Type B pancreatic cell (in vitro differentiated cells): Measurements from ENCODE around the gene LOXL4. TPM values are rescaled to one million over a fixed set of nuclear protein-coding genes. Genes with fewer than 3 reads are reported as not detected.
A peak's percentile ranks its signal among the peaks of the same experiment; 100 is the strongest.

Experiments
- DNase-seq: peaks from one replicate; pipeline ENCODE4 v3.0.0; 2021; ENCODE audit warnings: mixed read lengths; ENCODE audit not compliant: unreplicated experiment; ENCODE audit errors: extremely low spot score
- H3K27ac Mint-ChIP-seq: 2 replicates; pipeline ENCODE4 v1.8.0; 2021; ENCODE audit warnings: mild to moderate bottlenecking, mixed read lengths
- H3K27me3 Mint-ChIP-seq: 2 replicates; pipeline ENCODE4 v1.8.0; 2021; ENCODE audit warnings: mixed read lengths
- H3K36me3 Mint-ChIP-seq: 2 replicates; pipeline ENCODE4 v1.8.0; 2021; ENCODE audit warnings: mixed read lengths
- H3K4me1 Mint-ChIP-seq: one replicate; pipeline ENCODE4 v1.8.0; 2021; ENCODE audit warnings: mixed read lengths; ENCODE audit not compliant: unreplicated experiment
- H3K4me3 Mint-ChIP-seq: 2 replicates; pipeline ENCODE4 v1.8.0; 2021; ENCODE audit warnings: mild to moderate bottlenecking, mixed read lengths
- H3K9me3 Mint-ChIP-seq: 2 replicates; pipeline ENCODE4 v1.8.0; 2021; ENCODE audit warnings: mixed read lengths
- long read RNA-seq: library from polyadenylated mRNA; unstranded; transcript quantifications from one replicate; pipeline ENCODE4 v2.0.0, GENCODE V29; 2020
- total RNA-seq: library from RNA; stranded (reverse); gene quantifications from 2 replicates; pipeline ENCODE4 v1.2.1, GENCODE V29; 2021; ENCODE audit warnings: low replicate concordance
- TF ChIP-seq, protein P1 (sequence below): fragments of 200-600 bp; sonication (generic); conservative IDR thresholded peaks from 2 replicates; pipeline ENCODE4 v1.5.0; 2021; ENCODE audit warnings: antibody characterized with exemption, mild to moderate bottlenecking

The LOXL4 gene
- 40.5 and 59.4 TPM in 2 replicates for total RNA-seq
- long read RNA-seq, transcript LOXL4-201 (15 exons, 3,653 nt): major isoform, 19 of 68 reads
- long read RNA-seq, partial matches to known transcripts: 25 of 68 reads
- long read RNA-seq, other reads (novel, unspliced or antisense): 24 of 68 reads

GRCh38 chr10:98267894-98268693 lies at the start of gene LOXL4:
Gene LOXL4, minus strand, starts transcription at chr10:98268194. Its CDS starts 5,175 bp downstream, at chr10:98263019.
- Mint-ChIP-seq H3K27ac (peak within 1 kb of the TSS; percentile 50), H3K4me3 (peak within 1 kb of the TSS; percentile 86), H3K9me3 (no peaks in the 10 kb centered on the region), H3K4me1 (peaks cover 35% of the 10 kb centered on the region), H3K27me3 (peaks cover 64% of the 10 kb centered on the region), H3K36me3 (no peaks in the 10 kb centered on the region)
- DNase-seq: no peak
- TF ChIP-seq, protein P1, sequence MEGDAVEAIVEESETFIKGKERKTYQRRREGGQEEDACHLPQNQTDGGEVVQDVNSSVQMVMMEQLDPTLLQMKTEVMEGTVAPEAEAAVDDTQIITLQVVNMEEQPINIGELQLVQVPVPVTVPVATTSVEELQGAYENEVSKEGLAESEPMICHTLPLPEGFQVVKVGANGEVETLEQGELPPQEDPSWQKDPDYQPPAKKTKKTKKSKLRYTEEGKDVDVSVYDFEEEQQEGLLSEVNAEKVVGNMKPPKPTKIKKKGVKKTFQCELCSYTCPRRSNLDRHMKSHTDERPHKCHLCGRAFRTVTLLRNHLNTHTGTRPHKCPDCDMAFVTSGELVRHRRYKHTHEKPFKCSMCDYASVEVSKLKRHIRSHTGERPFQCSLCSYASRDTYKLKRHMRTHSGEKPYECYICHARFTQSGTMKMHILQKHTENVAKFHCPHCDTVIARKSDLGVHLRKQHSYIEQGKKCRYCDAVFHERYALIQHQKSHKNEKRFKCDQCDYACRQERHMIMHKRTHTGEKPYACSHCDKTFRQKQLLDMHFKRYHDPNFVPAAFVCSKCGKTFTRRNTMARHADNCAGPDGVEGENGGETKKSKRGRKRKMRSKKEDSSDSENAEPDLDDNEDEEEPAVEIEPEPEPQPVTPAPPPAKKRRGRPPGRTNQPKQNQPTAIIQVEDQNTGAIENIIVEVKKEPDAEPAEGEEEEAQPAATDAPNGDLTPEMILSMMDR: no peak

DNA sequence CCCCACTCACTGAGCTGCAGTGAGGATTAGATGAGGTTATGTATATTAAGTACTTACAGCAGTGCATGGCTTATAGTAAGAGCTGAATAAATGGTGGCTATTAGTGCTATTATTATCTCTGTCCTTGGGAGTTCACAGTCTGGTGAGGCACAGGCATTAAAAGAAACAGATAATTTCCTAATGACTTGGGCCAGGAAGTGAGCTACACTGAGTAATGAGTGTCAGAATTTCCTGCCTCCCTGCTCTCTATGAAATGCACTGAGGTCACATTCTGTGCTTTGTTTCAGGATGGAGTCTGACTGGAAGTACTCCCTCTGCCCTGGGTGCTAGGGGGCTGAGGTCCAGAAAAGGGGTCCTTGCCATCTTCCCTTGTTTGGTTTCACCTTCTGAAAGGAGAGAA lies 48.7 kb upstream of the LOXL4 start:
- Mint-ChIP-seq H3K27ac (peak overlapping the region; percentile 44), H3K36me3 (no peaks in the 10 kb centered on the region), H3K4me3 (no peak overlapping the region), H3K27me3 (peaks cover 10% of the 10 kb centered on the region), H3K4me1 (peaks cover 11% of the 10 kb centered on the region), H3K9me3 (no peaks in the 10 kb centered on the region)
- TF ChIP-seq, protein P1: no peak
- no peak for DNase-seq

GRCh38 chr10:98316170-98316569 lies 48.2 kb upstream of the LOXL4 start:
- TF ChIP-seq, protein P1: no peak
- peaks cover 10% of the 10 kb centered on the region for H3K27me3 Mint-ChIP-seq
- H3K9me3 Mint-ChIP-seq: no peaks in the 10 kb centered on the region
- no peak for DNase-seq
- no peaks in the 10 kb centered on the region for H3K36me3 Mint-ChIP-seq
- H3K4me3 Mint-ChIP-seq: no peak overlapping the region
- peak overlapping the region; percentile 44 for H3K27ac Mint-ChIP-seq
- H3K4me1 Mint-ChIP-seq: peaks cover 11% of the 10 kb centered on the region

DNA sequence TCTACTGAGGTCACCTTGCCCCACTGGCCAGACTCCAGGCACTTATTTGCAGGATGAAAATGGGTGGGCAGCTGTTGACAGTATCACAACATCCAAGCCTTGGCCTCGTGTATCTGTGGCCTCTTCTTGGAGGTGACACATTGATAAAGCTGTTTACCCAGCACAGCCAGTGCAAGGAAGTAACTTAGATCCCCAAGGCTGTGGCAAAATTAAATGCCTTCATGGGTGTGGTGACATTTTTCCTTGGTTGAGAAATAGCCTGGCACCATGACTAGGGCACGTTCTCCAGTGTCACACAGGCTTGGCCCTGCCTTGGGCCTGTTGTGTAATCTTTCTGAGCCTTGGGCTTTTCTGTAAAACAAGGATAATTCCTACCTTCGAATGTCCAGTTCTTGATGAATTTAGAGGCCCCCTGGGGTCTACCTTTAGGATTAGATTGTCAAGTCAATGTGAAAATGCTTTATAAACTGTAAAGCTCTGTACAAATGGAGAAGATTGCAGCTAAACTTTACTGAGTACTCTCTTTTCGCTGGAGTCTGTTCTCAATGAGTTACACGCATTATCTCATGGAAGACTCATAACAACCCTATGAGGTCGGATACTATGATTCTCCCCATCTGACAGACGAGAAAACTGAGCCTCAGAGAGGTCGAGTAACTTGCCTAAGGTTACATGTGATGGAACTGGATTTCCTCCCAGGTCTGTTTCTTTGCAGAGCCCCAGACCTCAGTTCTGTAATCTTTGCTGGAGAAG lies 46.7 kb upstream of the LOXL4 start:
- Mint-ChIP-seq H3K4me1 (peaks cover 14% of the 10 kb centered on the region), H3K9me3 (no peaks in the 10 kb centered on the region), H3K36me3 (no peaks in the 10 kb centered on the region), H3K4me3 (no peak overlapping the region), H3K27me3 (peaks cover 5% of the 10 kb centered on the region), H3K27ac (peak overlapping the region; percentile 81)
- DNase-seq: no peak
- TF ChIP-seq, protein P1: no peak

DNA sequence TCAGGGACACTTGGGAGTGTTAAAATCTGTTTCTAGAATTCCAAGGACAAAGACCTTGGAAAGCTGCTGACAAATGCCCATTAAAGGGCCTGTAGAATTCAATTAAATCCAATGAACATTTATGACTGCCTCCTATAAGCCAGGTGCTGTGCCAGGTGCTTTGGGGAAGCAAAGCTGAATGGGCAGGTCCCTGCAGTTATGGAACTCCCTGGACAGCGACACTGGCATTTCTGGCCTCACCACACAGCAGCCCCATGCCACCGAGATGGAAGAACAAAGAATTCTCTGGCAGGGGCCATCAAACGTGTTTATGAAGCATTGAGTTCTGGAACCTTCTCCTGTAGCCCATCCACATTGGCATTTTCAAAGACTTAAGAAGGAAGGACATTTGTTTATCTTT lies 45.6 kb upstream of the LOXL4 start:
- Mint-ChIP-seq H3K4me3 (no peak overlapping the region), H3K27ac (peak overlapping the region; percentile 49), H3K36me3 (no peaks in the 10 kb centered on the region), H3K4me1 (peaks cover 25% of the 10 kb centered on the region), H3K9me3 (no peaks in the 10 kb centered on the region), H3K27me3 (peaks cover 5% of the 10 kb centered on the region)
- TF ChIP-seq, protein P1: no peak
- DNase-seq: no peak
